ENCODE data around the gene POLR1H. TPM values are rescaled to one million over a fixed set of nuclear protein-coding genes. Genes with fewer than 3 reads are reported as not detected.

Gene POLR1H
- total RNA-seq, 1 donor from 2014 or later = 36.9 TPM

DNA sequence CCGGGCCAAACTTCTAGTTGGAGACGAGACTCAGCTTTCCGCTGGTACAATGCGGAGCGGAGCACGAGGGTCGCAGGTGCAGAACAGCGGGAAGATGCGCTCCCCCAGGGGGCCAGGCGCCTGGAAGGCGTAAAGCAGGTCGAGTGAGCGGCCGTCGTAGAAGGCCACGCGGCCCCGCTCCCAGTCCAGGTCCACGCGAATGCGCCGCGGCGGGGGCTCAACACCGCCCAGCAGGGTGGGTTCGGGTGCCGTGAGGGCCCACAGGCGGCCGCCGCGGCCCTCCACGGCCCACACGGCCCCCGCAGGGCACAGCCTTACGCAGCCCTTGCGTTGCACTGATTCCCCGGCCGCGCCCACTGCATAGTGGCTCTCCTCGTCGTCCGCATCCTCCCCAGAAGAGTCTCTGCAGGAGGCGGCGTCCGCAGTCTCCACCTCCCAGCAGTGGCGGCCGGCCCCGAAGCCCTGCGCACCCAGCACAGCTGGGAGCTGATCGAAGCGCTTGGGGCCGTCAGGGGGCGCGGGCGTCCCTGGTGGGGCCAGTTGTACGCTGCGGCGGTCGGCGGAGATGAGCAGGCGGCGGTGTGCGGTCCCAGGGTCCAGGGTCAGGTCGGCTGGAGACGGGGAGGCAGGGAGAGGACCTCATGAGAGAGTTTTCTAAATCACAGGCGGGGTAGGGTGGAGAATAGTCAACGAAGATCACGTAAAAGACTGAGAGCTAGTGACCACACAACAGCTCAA lies 10.2 kb downstream of the POLR1H start:
- no peak overlapping the region for H3K27ac ChIP-seq
- no peaks in the 10 kb centered on the region for H3K9me3 ChIP-seq
- peaks cover 11 to 21% of the 10 kb centered on the region in 2 donors for H3K4me1 ChIP-seq
- H3K4me3 ChIP-seq = no peak overlapping the region
- peaks cover 8% of the 10 kb centered on the region for H3K27me3 ChIP-seq
- no peak for DNase-seq (ENCODE audit: low spot score in 2 of 2)
- H3K36me3 ChIP-seq = peaks cover 5 to 18% of the 10 kb centered on the region in 2 donors
- intact Hi-C loops (cut with DNase I) = no loop called here
- TF ChIP-seq, protein P1, sequence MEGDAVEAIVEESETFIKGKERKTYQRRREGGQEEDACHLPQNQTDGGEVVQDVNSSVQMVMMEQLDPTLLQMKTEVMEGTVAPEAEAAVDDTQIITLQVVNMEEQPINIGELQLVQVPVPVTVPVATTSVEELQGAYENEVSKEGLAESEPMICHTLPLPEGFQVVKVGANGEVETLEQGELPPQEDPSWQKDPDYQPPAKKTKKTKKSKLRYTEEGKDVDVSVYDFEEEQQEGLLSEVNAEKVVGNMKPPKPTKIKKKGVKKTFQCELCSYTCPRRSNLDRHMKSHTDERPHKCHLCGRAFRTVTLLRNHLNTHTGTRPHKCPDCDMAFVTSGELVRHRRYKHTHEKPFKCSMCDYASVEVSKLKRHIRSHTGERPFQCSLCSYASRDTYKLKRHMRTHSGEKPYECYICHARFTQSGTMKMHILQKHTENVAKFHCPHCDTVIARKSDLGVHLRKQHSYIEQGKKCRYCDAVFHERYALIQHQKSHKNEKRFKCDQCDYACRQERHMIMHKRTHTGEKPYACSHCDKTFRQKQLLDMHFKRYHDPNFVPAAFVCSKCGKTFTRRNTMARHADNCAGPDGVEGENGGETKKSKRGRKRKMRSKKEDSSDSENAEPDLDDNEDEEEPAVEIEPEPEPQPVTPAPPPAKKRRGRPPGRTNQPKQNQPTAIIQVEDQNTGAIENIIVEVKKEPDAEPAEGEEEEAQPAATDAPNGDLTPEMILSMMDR (IDR thresholded peaks at IDR 0.05) = no peak

DNA sequence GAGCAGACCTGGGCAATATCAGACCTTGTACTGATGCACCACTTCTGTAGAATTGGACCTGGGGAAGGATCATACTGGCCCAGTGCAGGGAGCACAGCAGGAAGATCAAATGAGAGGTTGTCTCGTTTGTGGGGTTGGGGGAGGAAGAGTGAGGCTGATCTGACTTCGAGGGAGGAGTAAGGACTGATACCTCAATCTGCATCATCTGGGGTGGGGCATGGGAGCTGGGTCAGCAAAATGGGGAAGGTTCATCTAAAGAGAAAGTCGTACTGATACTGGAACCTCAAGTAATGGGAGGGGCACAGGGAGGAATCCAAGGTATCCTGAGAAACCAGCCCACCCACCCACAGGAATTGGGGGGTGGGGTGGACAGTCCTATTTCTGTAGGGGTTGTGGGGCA lies 10.8 kb downstream of the POLR1H start:
- Histone ChIP-seq H3K27ac (no peak overlapping the region), H3K27me3 (peaks cover 8% of the 10 kb centered on the region), H3K4me1 (peaks cover 11 to 21% of the 10 kb centered on the region in 2 donors), H3K9me3 (no peaks in the 10 kb centered on the region), H3K36me3 (peaks cover 5 to 18% of the 10 kb centered on the region in 2 donors), H3K4me3 (no peak overlapping the region)
- TF ChIP-seq, protein P1 (IDR thresholded peaks at IDR 0.05) = no peak
- intact Hi-C loops (cut with DNase I) = no loop called here
- DNase-seq (ENCODE audit: low spot score in 2 of 2) = no peak

DNA sequence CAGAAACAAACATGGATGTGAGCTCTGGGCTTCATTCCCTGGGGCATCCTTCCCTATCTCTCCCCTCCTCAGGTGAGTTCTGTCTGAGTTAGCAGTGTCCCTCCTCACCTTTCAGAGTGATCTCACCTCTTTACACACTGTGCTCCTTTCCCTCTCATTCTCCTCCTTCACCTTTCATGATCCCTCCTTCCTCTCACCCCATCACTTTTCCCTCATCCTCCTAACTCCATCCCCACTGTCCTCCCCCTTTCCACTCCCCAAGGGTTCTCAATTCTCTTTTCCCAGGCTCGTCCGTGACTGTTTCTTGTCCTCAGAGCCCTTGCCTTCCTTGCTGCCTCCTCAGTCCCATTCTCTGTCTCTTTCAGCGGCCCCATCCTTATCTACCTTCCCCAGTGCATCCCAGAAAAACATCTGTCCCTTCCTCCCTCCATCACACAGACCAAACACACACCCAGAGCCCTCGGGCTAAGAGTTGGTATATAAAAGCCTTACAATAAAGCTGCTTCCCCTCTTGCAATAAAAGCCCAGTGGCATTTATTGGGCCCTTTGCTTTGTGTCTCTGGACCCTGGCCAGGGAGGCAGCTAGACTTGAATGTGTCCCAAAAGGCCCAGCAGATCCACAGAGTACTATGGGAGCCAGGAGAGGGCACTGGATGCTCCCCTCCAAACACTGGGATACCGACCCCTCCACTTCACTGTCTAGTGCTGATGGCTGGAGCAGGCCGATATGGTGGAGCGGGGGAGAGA lies 12.6 kb downstream of the POLR1H start:
- H3K9me3 ChIP-seq = no peaks in the 10 kb centered on the region
- peaks cover 7 to 14% of the 10 kb centered on the region in 2 donors for H3K4me1 ChIP-seq
- no peak for DNase-seq (ENCODE audit: low spot score in 2 of 2)
- H3K27me3 ChIP-seq = peaks cover 8% of the 10 kb centered on the region
- peaks cover 5 to 14% of the 10 kb centered on the region in 2 donors for H3K36me3 ChIP-seq
- peak overlapping the region; percentile 26 to 55 for H3K4me3 ChIP-seq
- intact Hi-C loops (cut with DNase I) = no loop called here
- TF ChIP-seq, protein P1 (IDR thresholded peaks at IDR 0.05) = no peak
- H3K27ac ChIP-seq = no peak overlapping the region

DNA sequence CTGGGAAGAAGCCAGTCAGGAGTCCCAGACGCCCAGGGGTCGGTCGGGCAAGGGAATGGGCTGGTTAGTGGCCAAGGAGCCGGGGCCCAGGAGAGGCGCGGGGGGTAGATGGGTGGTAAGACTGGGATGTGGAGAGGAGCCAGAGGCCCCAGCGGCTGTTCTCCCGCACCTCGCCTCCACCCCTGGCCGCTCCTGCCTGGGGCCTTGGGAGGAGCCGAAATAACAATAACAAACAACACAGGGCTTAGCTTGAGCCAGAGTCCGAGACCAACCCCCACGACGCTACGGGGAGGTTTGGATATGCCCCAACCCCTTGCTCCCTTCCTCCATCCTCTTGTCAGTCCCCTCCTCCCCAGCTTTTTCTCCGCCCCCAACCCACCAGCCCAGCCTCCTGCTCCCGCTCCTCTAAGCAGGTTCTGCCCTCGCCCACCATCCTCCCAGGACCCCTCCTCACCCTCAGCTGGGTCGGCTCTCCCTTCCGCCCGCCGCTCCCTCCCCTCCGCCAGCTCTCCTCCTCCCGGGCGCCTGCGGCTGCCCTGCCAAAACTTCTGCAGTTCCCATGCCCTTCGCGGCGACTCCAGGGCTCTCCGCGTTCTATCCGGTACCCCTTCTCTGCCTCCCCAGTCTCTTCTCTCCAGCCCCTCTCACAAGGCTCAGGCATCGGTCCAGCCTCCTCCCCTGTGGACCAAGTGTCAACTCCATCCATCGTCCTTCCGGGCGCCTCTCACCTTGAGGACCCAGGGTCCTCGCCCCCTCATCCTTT lies 13.4 kb downstream of the POLR1H start:
- TF ChIP-seq, protein P1 (IDR thresholded peaks at IDR 0.05) = no peak
- H3K27ac ChIP-seq = no peak overlapping the region
- peaks cover under 1 to 5% of the 10 kb centered on the region in 2 donors for H3K36me3 ChIP-seq
- H3K27me3 ChIP-seq = peaks cover 8% of the 10 kb centered on the region
- no peaks in the 10 kb centered on the region for H3K9me3 ChIP-seq
- no peak for DNase-seq (ENCODE audit: low spot score in 2 of 2)
- intact Hi-C loops (cut with DNase I) = no loop called here
- H3K4me3 ChIP-seq = peak overlapping the region; percentile 26 to 55
- peaks cover 7 to 14% of the 10 kb centered on the region in 2 donors for H3K4me1 ChIP-seq

DNA sequence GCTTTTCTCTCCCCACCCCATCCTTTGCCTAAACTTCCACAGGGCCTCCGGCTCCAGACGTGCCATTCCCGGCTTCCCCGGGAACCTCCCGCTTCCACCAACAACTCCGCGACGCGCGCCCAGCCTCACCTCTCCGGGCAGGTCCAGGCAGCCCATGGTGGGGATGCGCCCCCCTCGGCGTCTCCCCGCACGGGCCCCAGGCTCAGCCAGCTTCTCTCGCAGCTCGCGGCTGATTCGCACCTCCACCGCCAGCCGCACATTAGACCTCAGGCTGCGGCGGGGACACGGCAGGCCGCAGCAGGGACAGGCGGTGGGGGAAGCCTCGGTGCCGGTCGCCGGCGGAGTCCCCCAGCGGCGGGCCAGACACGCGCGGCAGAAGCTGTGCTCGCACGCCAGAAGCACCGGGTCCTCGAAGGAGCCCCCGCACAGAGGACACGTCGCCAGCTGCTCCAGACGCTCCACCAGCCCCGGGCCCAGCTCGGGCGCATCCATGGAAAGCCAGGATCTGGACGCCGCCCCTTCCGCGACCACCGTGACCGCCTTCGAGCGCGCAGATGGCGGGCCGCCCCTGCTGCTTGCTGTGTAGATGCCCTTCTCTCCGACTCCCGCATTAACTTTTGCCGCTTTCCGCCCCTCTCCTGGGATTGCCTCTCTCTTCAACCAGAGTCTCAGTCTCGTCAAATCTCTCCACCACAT lies 14.2 kb downstream of the POLR1H start, which contains the start of gene RNF39:
Gene RNF39, minus strand, starts transcription at position 676 of the 696 bp plus-strand sequence. Its CDS starts 184 bp downstream, at position 492.
- Histone ChIP-seq H3K9me3 (no peaks in the 10 kb centered on the region), H3K27me3 (peaks cover 8% of the 10 kb centered on the region), H3K36me3 (no peaks in the 10 kb centered on the region), H3K4me3 (peak within 1 kb of the TSS; percentile 26 to 55), H3K4me1 (peaks cover 7 to 14% of the 10 kb centered on the region in 2 donors), H3K27ac (no peak within 1 kb of the TSS)
- DNase-seq (ENCODE audit: low spot score in 2 of 2) = no peak
- TF ChIP-seq, protein P1 (IDR thresholded peaks at IDR 0.05) = no peak
- intact Hi-C loops (cut with DNase I) = no loop called here
